HG03045 (cell line): ENCODE data around the gene CD200R1.
"Not testable (repeated sequence)": the region's sequence is repeated elsewhere in the genome, so short reads cannot be mapped to it uniquely, and the experiment has no call there.

Experiments used
- ATAC-seq: cut with Tn5 transposase; IDR thresholded peaks from one replicate; pipeline ENCODE4 v1.9.1; 2021; ENCODE audit warnings: mild to moderate bottlenecking, moderate library complexity; ENCODE audit not compliant: unreplicated experiment

The CD200R1 gene

GRCh38 chr3:112976001-112976400 lies 1.1 kb upstream of the CD200R1 start:
- no peak for ATAC-seq

- ATAC-seq, result peak; percentile 16
These were observed 755 bp downstream of the CD200R1 start for GRCh38 chr3:112974178-112974517.

- peak; percentile 83 for ATAC-seq
These were observed 1.4 kb downstream of the CD200R1 start for GRCh38 chr3:112973325-112974177.

GRCh38 chr3:112972158-112972557 lies 2.7 kb downstream of the CD200R1 start:
- ATAC-seq, result no peak

- ATAC-seq, result no peak
These were observed 7.1 kb downstream of the CD200R1 start for GRCh38 chr3:112967828-112968227.

GRCh38 chr3:112967425-112967824 lies 7.5 kb downstream of the CD200R1 start:
- ATAC-seq, result no peak

GRCh38 chr3:112966633-112967032 lies 8.3 kb downstream of the CD200R1 start:
- ATAC-seq, result no peak

GRCh38 chr3:112965656-112966055 lies 9.2 kb downstream of the CD200R1 start:
- ATAC-seq, result no peak

- no peak for ATAC-seq
These were observed 11.2 kb downstream of the CD200R1 start for GRCh38 chr3:112963683-112964082.

GRCh38 chr3:112958811-112959560 lies 15.9 kb downstream of the CD200R1 start:
- no peak for ATAC-seq

GRCh38 chr3:112956351-112956750 lies 18.6 kb downstream of the CD200R1 start:
- no peak for ATAC-seq

- no peak for ATAC-seq
These were observed 26.5 kb downstream of the CD200R1 start for GRCh38 chr3:112948346-112948838.

- no peak for ATAC-seq
These were observed 43.0 kb downstream of the CD200R1 start for GRCh38 chr3:112931736-112932521.

- ATAC-seq, result no peak
These were observed 44.1 kb downstream of the CD200R1 start for GRCh38 chr3:112930771-112931170.

- no peak for ATAC-seq
These were observed 48.9 kb downstream of the CD200R1 start for GRCh38 chr3:112925969-112926368.

- ATAC-seq, result no peak
These were observed 49.3 kb downstream of the CD200R1 start for GRCh38 chr3:112925560-112925959.

GRCh38 chr3:112919541-112919940 lies 55.4 kb downstream of the CD200R1 start:
- not testable (repeated sequence) for ATAC-seq

- peak; percentile 81 for ATAC-seq
These were observed 66.7 kb downstream of the CD200R1 start for GRCh38 chr3:112908252-112908651.

GRCh38 chr3:112904786-112905185 lies 70.1 kb downstream of the CD200R1 start:
- ATAC-seq, result no peak

- no peak for ATAC-seq
These were observed 74.8 kb downstream of the CD200R1 start for GRCh38 chr3:112900113-112900512.

GRCh38 chr3:112897791-112898190 lies 77.1 kb downstream of the CD200R1 start:
- ATAC-seq, result no peak
